SK-N-SH treated with all-trans-retinoic acid at 6 μM for 48 hours (cell line): ENCODE measurements around the gene NCL.
"Not testable (repeated sequence)": the region's sequence is repeated elsewhere in the genome, so short reads cannot be mapped to it uniquely, and the experiment has no call there.

Experiments used
- ATAC-seq: fragments of 200-7000 bp; cut with Tn5 transposase; 3 replicates; pipeline ENCODE4 v1.9.1; 2020; ENCODE audit warnings: mild to moderate bottlenecking, moderate library complexity
- ARNTL ChIP-seq: fragments of 450-650 bp; formaldehyde crosslinking; IDR thresholded peaks from 2 replicates; pipeline ENCODE4 v1.5.0; 2020; ENCODE audit warnings: low read depth, mild to moderate bottlenecking, moderate library complexity, borderline replicate concordance
- CREB5 ChIP-seq: fragments of 250-450 bp; sonication (Bioruptor Pico); IDR thresholded peaks from 2 replicates; pipeline ENCODE4 v1.5.1; 2020; ENCODE audit warnings: low read depth, mild to moderate bottlenecking, moderate library complexity
- ESRRG ChIP-seq: fragments of 250-450 bp; sonication (Bioruptor Pico); IDR thresholded peaks from 2 replicates; pipeline ENCODE4 v1.6.1; 2021; ENCODE audit warnings: mild to moderate bottlenecking
- PATZ1 ChIP-seq: fragments of 250-450 bp; sonication (Bioruptor Pico); IDR thresholded peaks from 2 replicates; pipeline ENCODE4 v1.8.0; 2020; ENCODE audit warnings: mild to moderate bottlenecking, moderate library complexity, borderline replicate concordance
- POU6F1 ChIP-seq: fragments of 250-450 bp; sonication (Bioruptor Pico); IDR thresholded peaks from 2 replicates; pipeline ENCODE4 v1.8.0; 2021; ENCODE audit warnings: low read depth, mild to moderate bottlenecking, moderate library complexity, borderline replicate concordance
- PPARA ChIP-seq: fragments of 250-450 bp; sonication (Bioruptor Pico); IDR thresholded peaks from 2 replicates; pipeline ENCODE4 v1.5.0; 2020; ENCODE audit warnings: mild to moderate bottlenecking, borderline replicate concordance
- RARB ChIP-seq: fragments of 250-450 bp; sonication (Bioruptor Pico); IDR thresholded peaks from 2 replicates; pipeline ENCODE4 v1.8.0; 2021; ENCODE audit warnings: mild to moderate bottlenecking, moderate library complexity
- SNAI2 ChIP-seq: fragments of 250-450 bp; sonication (Bioruptor Pico); IDR thresholded peaks from 2 replicates; pipeline ENCODE4 v1.5.0; 2020; ENCODE audit warnings: mild to moderate bottlenecking, moderate library complexity
- TCF4 ChIP-seq: fragments of 250-450 bp; sonication (Bioruptor Pico); IDR thresholded peaks from 2 replicates; pipeline ENCODE4 v1.8.0; 2021; ENCODE audit warnings: mild to moderate bottlenecking, moderate library complexity, borderline replicate concordance
- TOX ChIP-seq: fragments of 250-450 bp; sonication (Bioruptor Pico); IDR thresholded peaks from 2 replicates; pipeline ENCODE4 v1.8.0; 2021; ENCODE audit warnings: mild to moderate bottlenecking, moderate library complexity, borderline replicate concordance
- ZC3H10 ChIP-seq: fragments of 250-450 bp; sonication (Bioruptor Pico); IDR thresholded peaks from 2 replicates; pipeline ENCODE4 v1.5.1; 2021; ENCODE audit warnings: mild to moderate bottlenecking, moderate library complexity
- ZFP3 ChIP-seq: fragments of 250-450 bp; sonication (Bioruptor Pico); IDR thresholded peaks from 2 replicates; pipeline ENCODE4 v1.5.0; 2020; ENCODE audit warnings: mild to moderate bottlenecking, moderate library complexity
- ZFP30 ChIP-seq: fragments of 450-650 bp; formaldehyde crosslinking; IDR thresholded peaks from 2 replicates; pipeline ENCODE4 v1.5.0; 2022; ENCODE audit warnings: mild to moderate bottlenecking, moderate library complexity
- ZNF565 ChIP-seq: fragments of 450-650 bp; formaldehyde crosslinking; conservative IDR thresholded peaks from 2 replicates; pipeline ENCODE4 v1.5.0; 2020; ENCODE audit warnings: low read depth, mild to moderate bottlenecking, moderate library complexity
- ZNF70 ChIP-seq: fragments of 450-650 bp; formaldehyde crosslinking; IDR thresholded peaks from 2 replicates; pipeline ENCODE4 v1.5.0; 2020; ENCODE audit warnings: mild to moderate bottlenecking, moderate library complexity
- ZNF8 ChIP-seq: fragments of 450-650 bp; formaldehyde crosslinking; IDR thresholded peaks from 2 replicates; pipeline ENCODE4 v1.5.0; 2020; ENCODE audit warnings: mild to moderate bottlenecking, moderate library complexity
- TF ChIP-seq, protein P1 (sequence below): fragments of 250-450 bp; sonication (Bioruptor Pico); IDR thresholded peaks from 2 replicates; pipeline ENCODE4 v1.5.1; 2021; ENCODE audit warnings: mild to moderate bottlenecking, moderate library complexity

Gene NCL

DNA sequence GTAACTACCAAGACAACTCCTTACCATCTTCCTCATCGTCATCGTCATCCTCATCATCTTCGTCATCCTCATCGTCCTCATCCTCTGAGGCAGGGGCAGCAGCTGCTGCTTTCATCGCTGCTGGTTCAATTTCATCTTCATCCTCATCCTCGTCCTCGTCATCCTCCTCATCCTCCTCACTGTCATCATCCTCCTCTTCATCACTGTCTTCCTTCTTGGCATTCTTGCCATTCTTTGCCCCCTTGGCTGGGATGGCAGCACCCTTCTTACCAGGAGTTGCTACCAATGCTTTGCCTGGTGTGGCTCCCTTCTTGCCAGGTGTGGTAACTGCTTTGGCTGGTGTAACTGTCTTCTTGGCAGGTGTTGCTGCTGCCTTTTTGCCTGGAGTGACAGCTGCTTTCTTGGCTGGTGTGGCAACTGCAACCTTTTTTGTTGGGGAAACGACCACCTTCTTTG lies 2.7 kb downstream of the NCL start:
- no peak for ATAC-seq
- TF ChIP-seq ZNF565 (CRISPR knock-in tag) (no peak), POU6F1 (no peak), ZC3H10 (CRISPR knock-in tag) (no peak), ZFP30 (CRISPR knock-in tag) (no peak), TOX (CRISPR knock-in tag) (no peak), PPARA (CRISPR knock-in tag) (no peak), ZNF8 (CRISPR knock-in tag) (no peak), ZNF70 (no peak)
- TF ChIP-seq, protein P1, sequence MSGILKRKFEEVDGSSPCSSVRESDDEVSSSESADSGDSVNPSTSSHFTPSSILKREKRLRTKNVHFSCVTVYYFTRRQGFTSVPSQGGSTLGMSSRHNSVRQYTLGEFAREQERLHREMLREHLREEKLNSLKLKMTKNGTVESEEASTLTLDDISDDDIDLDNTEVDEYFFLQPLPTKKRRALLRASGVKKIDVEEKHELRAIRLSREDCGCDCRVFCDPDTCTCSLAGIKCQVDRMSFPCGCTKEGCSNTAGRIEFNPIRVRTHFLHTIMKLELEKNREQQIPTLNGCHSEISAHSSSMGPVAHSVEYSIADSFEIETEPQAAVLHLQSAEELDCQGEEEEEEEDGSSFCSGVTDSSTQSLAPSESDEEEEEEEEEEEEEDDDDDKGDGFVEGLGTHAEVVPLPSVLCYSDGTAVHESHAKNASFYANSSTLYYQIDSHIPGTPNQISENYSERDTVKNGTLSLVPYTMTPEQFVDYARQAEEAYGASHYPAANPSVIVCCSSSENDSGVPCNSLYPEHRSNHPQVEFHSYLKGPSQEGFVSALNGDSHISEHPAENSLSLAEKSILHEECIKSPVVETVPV (CRISPR knock-in tag): no peak

GRCh38 chr2:231460841-231461240 lies 3.4 kb downstream of the NCL start:
- not testable (repeated sequence) for ATAC-seq

- TF ChIP-seq ZFP3 (CRISPR knock-in tag) (no peak), POU6F1 (no peak), TCF4 (CRISPR knock-in tag) (no peak), SNAI2 (CRISPR knock-in tag) (no peak), ARNTL (CRISPR knock-in tag) (no peak), CREB5 (CRISPR knock-in tag) (no peak), RARB (CRISPR knock-in tag) (no peak), ZNF8 (CRISPR knock-in tag) (no peak), ESRRG (CRISPR knock-in tag) (no peak)
- TF ChIP-seq, protein P1 (CRISPR knock-in tag): no peak
Observed at GRCh38 chr2:231460073-231460835, 4.0 kb downstream of the NCL start.

GRCh38 chr2:231458368-231458767 lies 5.9 kb downstream of the NCL start:
- ATAC-seq: no peak
- TF ChIP-seq TOX (CRISPR knock-in tag) (no peak), ARNTL (CRISPR knock-in tag) (no peak), PATZ1 (CRISPR knock-in tag) (no peak), ZC3H10 (CRISPR knock-in tag) (no peak), ZFP3 (CRISPR knock-in tag) (no peak), SNAI2 (CRISPR knock-in tag) (no peak), POU6F1 (no peak)
- TF ChIP-seq, all 23 proteins: peak for 0

More at GRCh38 chr2:231460073-231460835, 4.0 kb downstream of the NCL start:
- no peak for ATAC-seq
